Measurements from ENCODE around the gene DVL2. TPM values are rescaled to one million over a fixed set of nuclear protein-coding genes. Genes with fewer than 3 reads are reported as not detected.

The DVL2 gene
- total and polyA plus RNA-seq, 2 of the 13 experiments (the other 11 are each of a cell fraction or from before 2014, with no cell fraction given), result 5.7 to 38.2 TPM

- TF ChIP-seq ZNF260 (CRISPR knock-in tag; IDR thresholded peaks at IDR 0.05; ENCODE audit: borderline replicate concordance, low read depth), result no peak
- peak; percentile 56; the same call in 1 of the 2 replicates for TF ChIP-seq TCF7L2 (IDR thresholded peaks at IDR 0.05; ENCODE audit: low read depth, low read length)
- no peak for TF ChIP-seq GPBP1L1 (CRISPR knock-in tag; IDR thresholded peaks at IDR 0.05)
- no peak for TF ChIP-seq PAWR (CRISPR knock-in tag; IDR thresholded peaks at IDR 0.05; ENCODE audit: borderline replicate concordance)
- TF ChIP-seq FOXP4 (CRISPR knock-in tag; IDR thresholded peaks at IDR 0.05), result peak; percentile 58
- no peak for TF ChIP-seq ZXDC (CRISPR knock-in tag; IDR thresholded peaks at IDR 0.05)
- TF ChIP-seq ARNT2 (CRISPR knock-in tag; IDR thresholded peaks at IDR 0.05; ENCODE audit: low read depth), result peak; percentile 71; the same call in 1 of the 2 replicates
- TF ChIP-seq ZNF607 (CRISPR knock-in tag; IDR thresholded peaks at IDR 0.05; ENCODE audit: borderline replicate concordance), result 0 out of 2 replicates have a peak, but pooled peaks have one; percentile 70
- no peak for TF ChIP-seq NFAT5 (CRISPR knock-in tag; IDR thresholded peaks at IDR 0.05)
- no peak; the same call in 1 of the 2 replicates for TF ChIP-seq NR0B2 (CRISPR knock-in tag; IDR thresholded peaks at IDR 0.05)
- no peak for TF ChIP-seq ZNF225 (CRISPR knock-in tag; IDR thresholded peaks at IDR 0.05)
- TF ChIP-seq NRL (CRISPR knock-in tag; IDR thresholded peaks at IDR 0.05; ENCODE audit: borderline replicate concordance), result peak; percentile 53; the same call in 1 of the 2 replicates
- TF ChIP-seq ZNF224 (CRISPR knock-in tag; IDR thresholded peaks at IDR 0.05), result no peak
- TF ChIP-seq TGIF2 (CRISPR knock-in tag; IDR thresholded peaks at IDR 0.05), result peak; percentile 28; the same call in 1 of the 2 replicates
Observed at GRCh38 chr17:7179317-7180254, 54.7 kb downstream of the DVL2 start, which contains the start of gene ASGR1 (continued).

Data from HepG2 (cell line).